Transverse colon (tissue), 4 donors: Measurements from ENCODE around the gene STYXL1. TPM values are rescaled to one million over a fixed set of nuclear protein-coding genes. Genes with fewer than 3 reads are reported as not detected.

Experiments used
- DNase-seq: peaks from one replicate; pipeline ENCODE4 v3.0.0-alpha.2; 2019
- H3K27ac ChIP-seq, 4 donors: fragments of 200-600 bp; sonication (generic); 2 replicates each; pipeline ENCODE4 v1.5.1; 2016 to 2018; ENCODE audit warnings: inconsistent platforms in 4 of 4
- H3K27me3 ChIP-seq: fragments of 200-600 bp; sonication (generic); 2 replicates; pipeline ENCODE4 v1.5.1; 2017; ENCODE audit warnings: inconsistent platforms
- H3K36me3 ChIP-seq, 4 donors: fragments of 200-600 bp; sonication (generic); 2 replicates each; pipeline ENCODE4 v1.5.1; 2017 to 2019; ENCODE audit warnings: inconsistent platforms in 4 of 4
- H3K4me1 ChIP-seq, 4 donors: fragments of 200-600 bp; sonication (generic); 2 replicates each; pipeline ENCODE4 v1.5.1; 2017 to 2020; ENCODE audit warnings: inconsistent platforms in 4 of 4
- H3K4me3 ChIP-seq, 4 donors: fragments of 200-600 bp; sonication (generic); 1 replicate in 1 of 4; 2 replicates in 3 of 4; pipeline versions ENCODE4 v1.5.1 to v1.6.1; 2017 to 2019; ENCODE audit warnings: inconsistent platforms in 4 of 4
- H3K9me3 ChIP-seq, 2 donors: fragments of 200-600 bp; sonication (generic); 2 replicates each; pipeline ENCODE4 v1.5.1; 2017 to 2019; ENCODE audit warnings: inconsistent platforms in 2 of 2
- EP300 ChIP-seq: sonication (generic); formaldehyde crosslinking; IDR thresholded peaks from one replicate; pipeline ENCODE4 v1.6.1; 2017; ENCODE audit warnings: antibody characterized with exemption, low read depth
- POLR2A ChIP-seq: fragments of 450-650 bp; IDR thresholded peaks from one replicate; pipeline ENCODE4 v1.6.1; 2016; ENCODE audit warnings: antibody characterized with exemption, mild to moderate bottlenecking, moderate library complexity
- POLR2AphosphoS5 ChIP-seq, 3 donors: sonication (generic); formaldehyde crosslinking; IDR thresholded peaks; one replicate each; pipeline ENCODE4 v1.6.1; 2016; ENCODE audit warnings: antibody characterized with exemption in 3 of 3
- WGBS, 2 donors: methylation state at CpG; one replicate each; pipeline ENCODE4 v1.1.5; 2018; ENCODE audit warnings: low coverage in 1 of 2; 5-methylcytosine and 5-hydroxymethylcytosine counted together
- in situ Hi-C, 4 donors: fragments of 200-750 bp; cut with MboI; loops; one replicate each; pipeline versions ENCODE4 v1.15.0 to v1.15.1; 2017; ENCODE audit warnings: low sequenced_read_pairs in 3 of 4, low pct_ligation_motif_present in 1 of 4, low pct_unique_long_range_greater_than_20kb in 1 of 4
- intact Hi-C: fragments of 100-400 bp; cut with DNase I; formaldehyde crosslinking; loops from one replicate; pipeline ENCODE4 v1.15.1; 2023; ENCODE audit warnings: low total_unique reads
- small RNA-seq, 4 donors: library from RNA; depleted of rRNA; stranded (forward); fragments of <200 nt; gene quantifications; one replicate each; pipeline ENCODE3, GENCODE V24; 2016
- total RNA-seq, 4 donors: library from RNA; depleted of rRNA; stranded (reverse); fragments of >200 nt; gene quantifications; one replicate each; pipeline ENCODE4 v1.1.0, GENCODE V29; 2016
- TF ChIP-seq, protein P1 (sequence below), 5 experiments: fragments of 200-600 bp in 3 of 5; fragments of 450-650 bp in 2 of 5; sonication (generic) in 3 of 5; IDR thresholded peaks; 1 replicate in 2 of 5; 2 replicates in 3 of 5; pipeline ENCODE4 v1.5.1; 2016 to 2017; ENCODE audit warnings: antibody characterized with exemption in 5 of 5, inconsistent platforms in 3 of 5, mild to moderate bottlenecking in 2 of 5, moderate library complexity in 1 of 5

STYXL1 gene
- total RNA-seq, 4 donors from 2014 or later, result 3.4 to 51.9 (median 20.9) TPM

DNA sequence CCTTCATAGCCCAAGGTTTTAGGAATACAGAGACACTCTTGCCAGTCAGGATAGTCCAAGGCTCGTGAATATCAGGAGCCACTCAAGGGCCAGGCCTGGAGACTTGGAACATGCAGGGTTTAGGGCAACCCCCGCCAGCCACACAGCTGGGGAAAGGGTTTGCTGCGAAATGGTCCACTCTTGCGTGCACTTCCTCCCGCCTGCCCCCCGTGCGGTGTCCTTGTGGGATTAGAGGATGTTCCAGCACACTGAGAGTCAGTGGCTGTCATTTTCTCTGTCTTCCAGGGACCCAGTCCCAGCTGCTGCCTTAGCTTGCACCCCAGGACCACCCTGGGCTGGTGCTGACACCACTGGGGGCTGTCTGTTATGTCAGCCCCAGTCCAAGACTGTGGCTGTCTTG lies 94.4 kb downstream of the STYXL1 start:
- peaks cover 10 to 22% (median 17%) of the 10 kb centered on the region in 4 donors for H3K4me1 ChIP-seq
- H3K36me3 ChIP-seq, result peaks cover 0 to 9% (median 4%) of the 10 kb centered on the region in 4 donors
- TF ChIP-seq EP300 (no peak), POLR2AphosphoS5 (IDR thresholded peaks at IDR 0.05) (no peak), POLR2A (no peak)
- TF ChIP-seq, protein P1, sequence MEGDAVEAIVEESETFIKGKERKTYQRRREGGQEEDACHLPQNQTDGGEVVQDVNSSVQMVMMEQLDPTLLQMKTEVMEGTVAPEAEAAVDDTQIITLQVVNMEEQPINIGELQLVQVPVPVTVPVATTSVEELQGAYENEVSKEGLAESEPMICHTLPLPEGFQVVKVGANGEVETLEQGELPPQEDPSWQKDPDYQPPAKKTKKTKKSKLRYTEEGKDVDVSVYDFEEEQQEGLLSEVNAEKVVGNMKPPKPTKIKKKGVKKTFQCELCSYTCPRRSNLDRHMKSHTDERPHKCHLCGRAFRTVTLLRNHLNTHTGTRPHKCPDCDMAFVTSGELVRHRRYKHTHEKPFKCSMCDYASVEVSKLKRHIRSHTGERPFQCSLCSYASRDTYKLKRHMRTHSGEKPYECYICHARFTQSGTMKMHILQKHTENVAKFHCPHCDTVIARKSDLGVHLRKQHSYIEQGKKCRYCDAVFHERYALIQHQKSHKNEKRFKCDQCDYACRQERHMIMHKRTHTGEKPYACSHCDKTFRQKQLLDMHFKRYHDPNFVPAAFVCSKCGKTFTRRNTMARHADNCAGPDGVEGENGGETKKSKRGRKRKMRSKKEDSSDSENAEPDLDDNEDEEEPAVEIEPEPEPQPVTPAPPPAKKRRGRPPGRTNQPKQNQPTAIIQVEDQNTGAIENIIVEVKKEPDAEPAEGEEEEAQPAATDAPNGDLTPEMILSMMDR (IDR thresholded peaks at IDR 0.05), result no peak
- H3K4me3 ChIP-seq, result no peak overlapping the region
- intact Hi-C loops (no loop called here), in situ Hi-C loops (no loop called here)
- H3K27me3 ChIP-seq, result no peaks in the 10 kb centered on the region
- peak overlapping the region in 1 of 4 donors; percentile 23 for H3K27ac ChIP-seq
- DNase-seq, result no peak
- no peaks in the 10 kb centered on the region for H3K9me3 ChIP-seq
- WGBS, 2 donors, result 74 to 91% methylated on average over 5 to 7 of the region's 7 CpGs

DNA sequence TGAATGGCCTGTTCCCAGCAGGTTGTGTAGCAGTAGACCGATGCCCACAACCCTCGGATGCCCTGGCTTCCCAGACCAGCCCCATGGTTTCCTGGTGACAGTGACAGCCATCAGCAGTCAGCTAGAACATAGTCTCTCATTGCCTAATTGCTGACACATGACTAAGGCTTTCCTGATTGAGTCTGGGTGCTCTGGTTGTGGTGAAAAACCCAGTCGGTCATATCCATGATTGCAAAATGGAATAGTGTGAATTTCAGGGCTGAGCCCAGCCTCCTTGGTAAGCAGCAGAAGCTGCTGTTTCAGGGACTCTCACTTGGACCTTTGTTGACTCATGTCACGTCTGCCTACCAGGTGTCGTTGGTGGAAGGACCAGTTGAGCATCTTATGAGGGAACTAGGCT lies 96.3 kb downstream of the STYXL1 start:
- H3K4me1 ChIP-seq, result peaks cover 2 to 7% (median 4%) of the 10 kb centered on the region in 4 donors
- no peak for TF ChIP-seq EP300
- TF ChIP-seq POLR2A, result no peak
- no peak for TF ChIP-seq POLR2AphosphoS5 (IDR thresholded peaks at IDR 0.05)
- TF ChIP-seq, protein P1 (IDR thresholded peaks at IDR 0.05), result no peak
- H3K27me3 ChIP-seq, result no peaks in the 10 kb centered on the region
- H3K27ac ChIP-seq, result no peak overlapping the region
- in situ Hi-C loops, result no loop called here
- peaks cover 0 to 9% (median 4%) of the 10 kb centered on the region in 4 donors for H3K36me3 ChIP-seq
- DNase-seq, result no peak
- 72% methylated on average over 5 of the region's 5 CpGs; no CpG with 5 or more reads in 1 of the 2 donors for WGBS, 2 donors
- intact Hi-C loops, result no loop called here
- no peak overlapping the region for H3K4me3 ChIP-seq
- H3K9me3 ChIP-seq, result no peaks in the 10 kb centered on the region

DNA sequence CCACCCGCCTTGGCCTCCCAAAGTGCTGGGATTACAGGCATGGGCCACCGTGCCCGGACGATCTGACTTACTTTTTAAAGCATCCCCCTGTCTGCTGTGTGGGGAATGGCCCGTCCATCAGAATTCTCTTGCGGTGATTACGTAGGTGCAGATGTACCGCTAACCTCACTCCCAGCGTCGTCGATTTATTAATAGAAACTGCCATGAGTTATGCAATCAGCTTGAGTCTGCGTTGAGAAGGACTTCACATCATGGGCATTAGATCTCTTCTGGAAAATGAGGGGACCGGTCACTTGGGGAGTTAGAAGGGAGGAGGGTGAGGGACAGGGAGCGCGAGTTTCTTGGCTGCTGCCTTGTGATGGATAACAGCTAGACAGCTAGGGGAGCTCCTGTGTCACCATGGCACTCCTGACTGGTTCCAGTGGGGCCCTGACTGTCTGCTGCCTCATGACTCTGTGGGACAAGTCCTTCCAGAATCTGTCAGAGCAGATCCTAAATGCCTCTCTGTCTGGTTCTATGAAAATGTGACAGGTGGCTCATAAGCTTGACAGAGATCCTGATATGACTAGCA lies 97.6 kb downstream of the STYXL1 start:
- Histone ChIP-seq H3K36me3 (peaks cover 0 to 9% (median 2%) of the 10 kb centered on the region in 4 donors), H3K27ac (no peak overlapping the region), H3K4me1 (peaks cover 0 to 7% (median 0%) of the 10 kb centered on the region in 4 donors), H3K4me3 (no peak overlapping the region), H3K27me3 (no peaks in the 10 kb centered on the region), H3K9me3 (no peaks in the 10 kb centered on the region)
- no peak for TF ChIP-seq POLR2A
- TF ChIP-seq, protein P1 (IDR thresholded peaks at IDR 0.05), result no peak
- no peak for TF ChIP-seq EP300
- TF ChIP-seq POLR2AphosphoS5 (IDR thresholded peaks at IDR 0.05), result no peak
- WGBS, 2 donors, result 95 to 100% methylated on average over 1 to 15 of the region's 15 CpGs
- no peak for DNase-seq
- intact Hi-C loops (no loop called here), in situ Hi-C loops (no loop called here)

DNA sequence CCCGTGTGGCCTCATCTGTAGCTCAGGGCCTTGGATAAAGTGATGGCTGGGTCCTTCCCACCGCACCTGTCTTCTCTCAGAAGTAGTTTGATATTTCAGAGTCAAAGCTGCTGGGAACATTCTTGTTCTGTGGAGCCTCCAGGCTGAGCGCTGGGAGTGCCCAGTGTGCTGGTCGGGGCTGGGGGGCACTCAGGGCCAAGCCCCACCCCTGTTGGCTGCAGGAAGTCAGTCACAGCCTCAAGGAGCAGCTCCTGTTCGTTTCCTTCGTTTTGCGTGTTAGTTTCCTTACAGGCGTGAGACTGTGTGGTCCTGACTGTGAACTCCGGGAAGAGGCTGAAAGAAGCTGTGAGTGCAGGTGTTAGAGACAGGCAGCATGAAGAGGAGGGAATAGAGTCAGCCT lies 99.6 kb downstream of the STYXL1 start:
- intact Hi-C loops, result no loop called here
- WGBS, 2 donors, result 84% methylated on average over 9 of the region's 9 CpGs; no CpG with 5 or more reads in 1 of the 2 donors
- Histone ChIP-seq H3K9me3 (no peaks in the 10 kb centered on the region), H3K27ac (no peak overlapping the region), H3K36me3 (no peaks in the 10 kb centered on the region), H3K4me1 (peaks cover 0 to 7% (median 0%) of the 10 kb centered on the region in 4 donors), H3K27me3 (no peaks in the 10 kb centered on the region), H3K4me3 (no peak overlapping the region)
- TF ChIP-seq, protein P1 (IDR thresholded peaks at IDR 0.05), result no peak
- TF ChIP-seq POLR2A (no peak), EP300 (no peak), POLR2AphosphoS5 (IDR thresholded peaks at IDR 0.05) (no peak)
- no peak for DNase-seq
- in situ Hi-C loops, result no loop called here

Small RNA genes within 50 kb of the gene (small RNA-seq; reads per million reads assigned to genes)
- gene RNU6-863P, result 0 reads per million in 4 donors

Other genes starting within 250 kb of the STYXL1 start
- 1 to 10 TPM in 3 of 4 donors, not detected in 1; 1.8 to 6.0 (median 2.2) TPM for gene CCL24, start 234.2 kb downstream of the STYXL1 start, total RNA-seq
- gene RHBDD2, start 169.0 kb downstream of the STYXL1 start, total RNA-seq, result 10 to 100 TPM; 44.9 to 79.7 (median 63.7) TPM
- gene POR, start 132.8 kb downstream of the STYXL1 start, total RNA-seq, result 100 to 1,000 TPM in 3 of 4 donors, 10 to 100 TPM in 1; 95.9 to 200 (median 149) TPM
- 100 to 1,000 TPM in 1 of 4 donors, 10 to 100 TPM in 3; 57.6 to 119 (median 92.0) TPM for gene TMEM120A, start 53.4 kb downstream of the STYXL1 start, total RNA-seq
- 100 to 1,000 TPM; 144 to 308 (median 152) TPM for gene MDH2, start 106 bp upstream of the STYXL1 start, total RNA-seq
- 1 to 10 TPM in 2 of 4 donors, under 1 TPM in 1, not detected in 1; 0.82 to 1.4 (median 1.1) TPM for gene SRRM3, start 153.9 kb upstream of the STYXL1 start, total RNA-seq